HUDEP-2 (cell line): ENCODE data around the gene FCAMR.

Source experiments
- DNase-seq, 76 experiments: peaks; one replicate each; lab custom pipeline; 2025; ENCODE audit not compliant: unreplicated experiment in 76 of 76; lab: John Stamatoyannopoulos, UW

Gene FCAMR

GRCh38 chr1:206970446-206970845 lies at the start of gene FCAMR:
FCAMR (minus strand) TSS chr1:206970460; CDS start chr1:206970125, 335 bp downstream.
- no peak for DNase-seq

GRCh38 chr1:207019661-207020060 lies 49.4 kb upstream of the FCAMR start:
- DNase-seq: no peak

- no peak for DNase-seq
These were observed 48.9 kb upstream of the FCAMR start for GRCh38 chr1:207019161-207019560.

- no peak for DNase-seq
These were observed 48.4 kb upstream of the FCAMR start for GRCh38 chr1:207018707-207019106.

- DNase-seq: peak in 3 of 76 experiments; percentile 18 to 26 (median 22)
These were observed 47.6 kb upstream of the FCAMR start for GRCh38 chr1:207017615-207018559.

- no peak for DNase-seq
These were observed 45.5 kb upstream of the FCAMR start for GRCh38 chr1:207015791-207016190.

GRCh38 chr1:207014728-207015127 lies 44.5 kb upstream of the FCAMR start:
- DNase-seq: no peak

GRCh38 chr1:207013321-207014085 lies 43.2 kb upstream of the FCAMR start:
- no peak for DNase-seq

GRCh38 chr1:207010726-207011125 lies 40.5 kb upstream of the FCAMR start:
- no peak for DNase-seq

- no peak for DNase-seq
These were observed 39.7 kb upstream of the FCAMR start for GRCh38 chr1:207009945-207010344.

GRCh38 chr1:207009182-207009850 lies 39.1 kb upstream of the FCAMR start:
- DNase-seq: no peak

GRCh38 chr1:207007352-207008033 lies 37.2 kb upstream of the FCAMR start:
- no peak for DNase-seq

- DNase-seq: no peak
These were observed 36.7 kb upstream of the FCAMR start for GRCh38 chr1:207006914-207007313.

- DNase-seq: no peak
These were observed 35.8 kb upstream of the FCAMR start for GRCh38 chr1:207006083-207006482.

GRCh38 chr1:207004931-207005830 lies 34.9 kb upstream of the FCAMR start:
- DNase-seq: peak in 29 of 76 experiments; percentile 2 to 47 (median 17)

GRCh38 chr1:207003210-207003609 lies 33.0 kb upstream of the FCAMR start:
- no peak for DNase-seq

- no peak for DNase-seq
These were observed 32.5 kb upstream of the FCAMR start for GRCh38 chr1:207002724-207003146.

- no peak for DNase-seq
These were observed 31.4 kb upstream of the FCAMR start for GRCh38 chr1:207001492-207002245.
